CD4-positive, CD25-positive, alpha-beta regulatory T cell (primary cell): ENCODE results near the gene HTATSF1. TPM values are rescaled to one million over a fixed set of nuclear protein-coding genes. Genes with fewer than 3 reads are reported as not detected.

Experiments used
- ATAC-seq, 2 donors: fragments of 150-1000 bp; cut with Tn5 transposase; one replicate each; pipeline ENCODE4 v1.10.0; 2021; ENCODE audit warnings: low read depth in 2 of 2, moderate number of reproducible peaks in 2 of 2, moderate library complexity in 1 of 2
- DNase-seq, 3 donors: peaks; one replicate each; pipeline versions ENCODE4 v3.0.0 to v3.0.0-alpha.2; 2012 to 2022; ENCODE audit warnings: mixed read lengths in 1 of 3
- H3K27ac ChIP-seq: one replicate; pipeline ENCODE4 v1.7.0; 2013; ENCODE audit warnings: mild to moderate bottlenecking, low read length; ENCODE audit not compliant: insufficient read depth, poor library complexity, severe bottlenecking
- H3K27me3 ChIP-seq: one replicate; pipeline ENCODE4 v1.7.0; 2013; ENCODE audit warnings: low read length; ENCODE audit not compliant: control insufficient read depth, insufficient read depth
- H3K36me3 ChIP-seq: one replicate; pipeline ENCODE4 v1.7.0; 2013; ENCODE audit warnings: mild to moderate bottlenecking, low read length, moderate library complexity; ENCODE audit not compliant: control insufficient read depth, insufficient read depth
- H3K4me1 ChIP-seq: 2 replicates; pipeline ENCODE4 v1.7.0; 2013; ENCODE audit warnings: mild to moderate bottlenecking, low read length; ENCODE audit not compliant: insufficient read depth, control insufficient read depth, poor library complexity, severe bottlenecking
- H3K4me3 ChIP-seq: one replicate; pipeline ENCODE4 v1.7.0; 2013; ENCODE audit warnings: low read depth, mild to moderate bottlenecking, low read length, moderate library complexity
- H3K9me3 ChIP-seq, 2 experiments: 1 replicate in 1 of 2; 2 replicates in 1 of 2; pipeline ENCODE4 v1.7.0; 2013; ENCODE audit warnings: low read length in 2 of 2, mild to moderate bottlenecking in 1 of 2, moderate library complexity in 1 of 2; ENCODE audit not compliant: control insufficient read depth in 2 of 2
- H3K27ac Mint-ChIP-seq, 3 donors: one replicate each; pipeline ENCODE4 v1.8.0; 2020 to 2022; ENCODE audit warnings: mild to moderate bottlenecking in 3 of 3, mixed read lengths in 3 of 3, moderate library complexity in 2 of 3
- H3K27me3 Mint-ChIP-seq: one replicate; pipeline ENCODE4 v1.8.0; 2022; ENCODE audit warnings: mild to moderate bottlenecking, mixed read lengths
- H3K36me3 Mint-ChIP-seq: one replicate; pipeline ENCODE4 v1.8.0; 2020; ENCODE audit warnings: mixed read lengths
- H3K4me1 Mint-ChIP-seq, 4 donors: one replicate each; pipeline ENCODE4 v1.8.0; 2020 to 2022; ENCODE audit warnings: mixed read lengths in 4 of 4, mild to moderate bottlenecking in 1 of 4
- H3K4me3 Mint-ChIP-seq, 4 donors: one replicate each; pipeline ENCODE4 v1.8.0; 2020 to 2022; ENCODE audit warnings: mild to moderate bottlenecking in 4 of 4, mixed read lengths in 4 of 4, moderate library complexity in 3 of 4
- H3K9me3 Mint-ChIP-seq, 7 donors: one replicate each; pipeline ENCODE4 v1.8.0; 2020 to 2022; ENCODE audit warnings: mixed read lengths in 7 of 7, mild to moderate bottlenecking in 3 of 7, moderate library complexity in 2 of 7
- polyA plus RNA-seq, 4 donors: library from polyadenylated mRNA; unstranded; fragments of 300-500 nt; fragmentation: Illumina TruSeq; gene quantifications; one replicate each; pipeline ENCODE4 v1.2.3, GENCODE V29; 2021
- total RNA-seq: library from RNA; stranded (reverse); gene quantifications from one replicate; pipeline ENCODE4 v1.2.3, GENCODE V29; 2022

The HTATSF1 gene, protein sequence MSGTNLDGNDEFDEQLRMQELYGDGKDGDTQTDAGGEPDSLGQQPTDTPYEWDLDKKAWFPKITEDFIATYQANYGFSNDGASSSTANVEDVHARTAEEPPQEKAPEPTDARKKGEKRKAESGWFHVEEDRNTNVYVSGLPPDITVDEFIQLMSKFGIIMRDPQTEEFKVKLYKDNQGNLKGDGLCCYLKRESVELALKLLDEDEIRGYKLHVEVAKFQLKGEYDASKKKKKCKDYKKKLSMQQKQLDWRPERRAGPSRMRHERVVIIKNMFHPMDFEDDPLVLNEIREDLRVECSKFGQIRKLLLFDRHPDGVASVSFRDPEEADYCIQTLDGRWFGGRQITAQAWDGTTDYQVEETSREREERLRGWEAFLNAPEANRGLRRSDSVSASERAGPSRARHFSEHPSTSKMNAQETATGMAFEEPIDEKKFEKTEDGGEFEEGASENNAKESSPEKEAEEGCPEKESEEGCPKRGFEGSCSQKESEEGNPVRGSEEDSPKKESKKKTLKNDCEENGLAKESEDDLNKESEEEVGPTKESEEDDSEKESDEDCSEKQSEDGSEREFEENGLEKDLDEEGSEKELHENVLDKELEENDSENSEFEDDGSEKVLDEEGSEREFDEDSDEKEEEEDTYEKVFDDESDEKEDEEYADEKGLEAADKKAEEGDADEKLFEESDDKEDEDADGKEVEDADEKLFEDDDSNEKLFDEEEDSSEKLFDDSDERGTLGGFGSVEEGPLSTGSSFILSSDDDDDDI
- total RNA-seq: 32.9 TPM
- polyA plus RNA-seq: 10 to 100 TPM; 42.6 to 50.6 (median 47.1) TPM

DNA sequence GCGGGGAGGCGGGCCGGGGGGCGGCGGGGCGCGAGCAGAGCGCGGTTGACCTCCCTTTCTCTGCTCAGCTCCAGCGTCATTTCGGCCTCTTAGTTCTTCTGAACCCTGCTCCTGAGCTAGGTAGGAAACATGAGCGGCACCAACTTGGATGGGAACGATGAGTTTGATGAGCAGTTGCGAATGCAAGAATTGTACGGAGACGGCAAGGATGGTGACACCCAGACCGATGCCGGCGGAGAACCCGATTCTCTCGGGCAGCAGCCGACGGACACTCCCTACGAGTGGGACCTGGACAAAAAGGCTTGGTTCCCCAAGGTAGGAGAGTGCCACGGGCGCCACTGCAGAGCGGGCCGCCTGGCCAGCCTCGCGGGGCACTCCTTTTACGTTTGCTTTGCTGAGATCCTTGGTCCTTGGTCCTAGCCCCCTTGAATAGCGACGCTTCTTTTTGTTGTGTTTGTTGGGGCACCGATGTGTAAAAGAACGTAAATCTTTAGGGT, at the start of gene HTATSF1:
TSS of gene HTATSF1 (plus strand) at position 37 of the 497 bp plus-strand sequence. CDS start at position 130, 93 bp downstream.
- ATAC-seq (no peak), DNase-seq (no peak)
- Mint-ChIP-seq H3K36me3 (peaks cover 3% of the 10 kb centered on the region), H3K27me3 (no peaks in the 10 kb centered on the region), H3K9me3 (peaks cover 0 to 1% (median 0%) of the 10 kb centered on the region in 7 donors), H3K4me1 (peaks cover 9 to 22% (median 15%) of the 10 kb centered on the region in 4 donors), H3K4me3 (peak within 1 kb of the TSS; percentile 87 to 98 (median 94)), H3K27ac (peak within 1 kb of the TSS; percentile 98)
- no peaks in the 10 kb centered on the region for H3K27me3 ChIP-seq
- peak within 1 kb of the TSS; percentile 92 for H3K4me3 ChIP-seq
- H3K36me3 ChIP-seq: peaks cover 13% of the 10 kb centered on the region
- H3K27ac ChIP-seq: peak within 1 kb of the TSS; percentile 95
- peaks cover 13% of the 10 kb centered on the region for H3K4me1 ChIP-seq
- no peaks in the 10 kb centered on the region for H3K9me3 ChIP-seq

DNA sequence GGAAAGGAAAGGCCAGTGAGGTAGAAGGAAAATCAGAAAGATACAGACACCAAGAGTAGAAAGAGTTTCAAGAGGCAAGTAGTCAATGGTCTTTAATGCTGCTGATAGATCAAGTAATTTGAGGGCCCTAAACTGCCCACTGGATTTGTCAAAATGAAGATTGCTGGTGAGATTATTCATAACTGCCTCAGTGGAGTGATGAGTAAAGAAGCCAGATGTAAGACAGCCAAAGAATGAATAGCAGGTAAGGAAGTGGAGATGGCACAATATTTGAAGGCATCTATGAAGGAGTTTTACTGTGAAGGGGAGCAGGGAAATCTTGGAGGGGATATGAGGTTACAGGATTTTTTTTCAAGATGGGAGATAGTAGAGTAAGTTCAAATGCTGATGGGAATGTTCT, 49.4 kb upstream of the HTATSF1 start:
- no peaks in the 10 kb centered on the region for H3K4me1 Mint-ChIP-seq
- DNase-seq: no peak
- H3K27ac Mint-ChIP-seq: no peak overlapping the region
- no peaks in the 10 kb centered on the region for H3K27me3 Mint-ChIP-seq
- no peaks in the 10 kb centered on the region for H3K4me1 ChIP-seq
- no peaks in the 10 kb centered on the region for H3K9me3 ChIP-seq
- H3K36me3 ChIP-seq: no peaks in the 10 kb centered on the region
- H3K27me3 ChIP-seq: no peaks in the 10 kb centered on the region
- no peak overlapping the region for H3K4me3 ChIP-seq
- no peaks in the 10 kb centered on the region for H3K36me3 Mint-ChIP-seq
- no peak overlapping the region for H3K4me3 Mint-ChIP-seq
- H3K27ac ChIP-seq: no peak overlapping the region
- H3K9me3 Mint-ChIP-seq: no peaks in the 10 kb centered on the region
- ATAC-seq: no peak

DNA sequence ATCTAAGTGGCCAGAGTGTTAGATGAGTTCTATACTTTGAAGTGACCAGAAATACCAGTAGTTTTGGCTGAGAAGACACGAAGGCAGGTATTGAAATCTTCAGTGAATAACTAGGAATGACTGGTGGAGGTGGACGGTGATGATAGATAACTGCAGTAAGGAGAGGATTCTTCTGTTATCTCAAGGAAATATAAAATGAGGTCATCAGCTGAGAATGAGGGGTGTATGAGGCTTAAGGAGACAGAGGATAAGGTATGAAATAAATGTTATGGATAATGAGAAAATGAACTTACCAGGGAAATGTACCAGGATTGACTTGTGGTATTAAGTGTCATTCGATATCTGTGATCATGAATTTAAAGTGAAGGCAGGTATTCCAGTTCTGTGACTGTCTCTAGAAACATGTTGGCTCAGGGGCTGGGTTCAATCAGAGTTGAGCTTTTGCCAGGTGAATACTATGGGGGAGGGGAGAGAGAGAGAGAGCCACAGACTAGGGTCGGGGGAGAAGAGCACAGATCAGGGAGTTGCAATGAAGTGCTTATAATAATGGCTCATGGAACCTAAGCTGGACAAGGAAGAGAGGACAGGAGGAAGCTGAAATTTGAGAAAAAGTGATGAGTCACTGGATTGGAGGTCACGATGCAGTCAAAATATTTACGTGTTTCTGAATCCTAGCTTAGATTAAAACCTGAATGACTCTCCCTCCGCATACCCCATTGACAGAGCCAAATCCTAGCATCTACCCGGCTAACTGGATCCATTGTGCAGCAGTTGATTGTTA, 47.2 kb upstream of the HTATSF1 start:
- Mint-ChIP-seq H3K27ac (no peak overlapping the region), H3K4me1 (no peaks in the 10 kb centered on the region), H3K9me3 (no peaks in the 10 kb centered on the region), H3K4me3 (no peak overlapping the region), H3K36me3 (no peaks in the 10 kb centered on the region), H3K27me3 (no peaks in the 10 kb centered on the region)
- H3K36me3 ChIP-seq: no peaks in the 10 kb centered on the region
- ATAC-seq (no peak), DNase-seq (no peak)
- no peaks in the 10 kb centered on the region for H3K9me3 ChIP-seq
- no peak overlapping the region for H3K4me3 ChIP-seq
- H3K27me3 ChIP-seq: no peaks in the 10 kb centered on the region
- no peaks in the 10 kb centered on the region for H3K4me1 ChIP-seq
- H3K27ac ChIP-seq: no peak overlapping the region

DNA sequence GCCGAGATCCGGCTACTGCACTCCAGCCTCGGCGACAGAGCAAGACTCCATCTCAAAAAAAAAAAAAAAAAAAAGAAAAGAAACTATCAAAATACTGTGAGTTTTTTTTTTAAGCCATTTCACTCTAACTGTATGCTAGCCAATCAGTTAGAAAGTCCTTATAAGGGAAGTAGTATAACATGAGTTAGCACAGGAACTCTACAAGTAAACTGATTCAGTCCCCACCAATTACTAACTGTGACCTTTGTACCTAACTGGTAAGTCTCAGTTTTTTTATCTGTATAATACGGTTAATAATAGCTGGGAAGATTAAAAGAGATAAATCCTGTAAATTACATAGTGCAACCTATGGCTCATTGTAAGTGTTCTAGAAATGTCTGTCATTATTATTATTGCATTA, 44.8 kb upstream of the HTATSF1 start:
- H3K27ac ChIP-seq: no peak overlapping the region
- Mint-ChIP-seq H3K4me1 (no peaks in the 10 kb centered on the region), H3K36me3 (no peaks in the 10 kb centered on the region), H3K4me3 (no peak overlapping the region), H3K27me3 (no peaks in the 10 kb centered on the region), H3K9me3 (no peaks in the 10 kb centered on the region), H3K27ac (no peak overlapping the region)
- no peak overlapping the region for H3K4me3 ChIP-seq
- ATAC-seq (no peak), DNase-seq (no peak)
- no peaks in the 10 kb centered on the region for H3K36me3 ChIP-seq
- H3K9me3 ChIP-seq: no peaks in the 10 kb centered on the region
- no peaks in the 10 kb centered on the region for H3K4me1 ChIP-seq
- H3K27me3 ChIP-seq: no peaks in the 10 kb centered on the region

DNA sequence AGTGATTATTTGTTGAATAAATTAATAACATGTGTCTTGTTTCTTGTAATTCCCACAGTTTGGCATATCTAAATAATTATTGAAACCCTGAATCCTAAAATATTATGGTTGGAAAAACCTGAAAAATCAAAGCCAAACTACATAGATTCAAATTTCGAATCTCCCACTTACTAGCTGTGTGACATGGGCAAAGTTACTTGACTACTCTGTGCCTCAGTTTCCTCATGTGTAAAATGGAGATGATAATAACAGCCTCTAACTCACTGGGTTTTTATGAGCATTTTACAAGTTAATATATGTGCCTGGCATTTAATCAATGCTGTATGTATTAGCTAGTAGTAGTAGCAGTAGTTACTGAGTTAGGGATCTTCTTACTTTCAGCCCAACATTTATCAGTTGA, 44.3 kb upstream of the HTATSF1 start:
- Mint-ChIP-seq H3K27ac (no peak overlapping the region), H3K4me1 (no peaks in the 10 kb centered on the region), H3K9me3 (no peaks in the 10 kb centered on the region), H3K27me3 (no peaks in the 10 kb centered on the region), H3K36me3 (no peaks in the 10 kb centered on the region), H3K4me3 (no peak overlapping the region)
- Histone ChIP-seq H3K27ac (no peak overlapping the region), H3K27me3 (no peaks in the 10 kb centered on the region), H3K4me1 (no peaks in the 10 kb centered on the region), H3K4me3 (no peak overlapping the region), H3K36me3 (no peaks in the 10 kb centered on the region), H3K9me3 (no peaks in the 10 kb centered on the region)
- DNase-seq: no peak
- ATAC-seq: no peak

DNA sequence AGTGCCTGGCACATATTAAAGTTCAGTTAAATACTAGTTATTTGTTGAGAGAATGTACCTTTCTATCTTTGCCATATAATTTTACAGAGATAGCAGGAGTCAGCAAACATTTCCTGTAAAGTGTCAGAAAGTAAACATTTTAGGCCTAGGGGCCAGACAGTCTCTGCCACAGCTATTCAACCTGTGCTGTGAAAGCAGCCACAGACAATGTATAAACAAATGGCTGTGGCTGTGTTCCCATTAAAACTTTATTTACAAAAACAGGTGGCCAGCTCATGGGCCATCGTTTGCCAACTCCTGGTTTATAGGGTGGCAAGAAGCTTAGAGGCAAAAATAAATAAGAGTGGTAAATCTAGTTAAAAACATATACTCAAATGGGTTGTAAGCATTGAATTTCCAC, 43.6 kb upstream of the HTATSF1 start:
- Mint-ChIP-seq H3K4me1 (no peaks in the 10 kb centered on the region), H3K36me3 (no peaks in the 10 kb centered on the region), H3K4me3 (no peak overlapping the region), H3K9me3 (no peaks in the 10 kb centered on the region), H3K27ac (no peak overlapping the region), H3K27me3 (no peaks in the 10 kb centered on the region)
- no peaks in the 10 kb centered on the region for H3K4me1 ChIP-seq
- no peak overlapping the region for H3K4me3 ChIP-seq
- H3K27me3 ChIP-seq: no peaks in the 10 kb centered on the region
- H3K27ac ChIP-seq: no peak overlapping the region
- no peaks in the 10 kb centered on the region for H3K9me3 ChIP-seq
- no peaks in the 10 kb centered on the region for H3K36me3 ChIP-seq
- DNase-seq: no peak
- ATAC-seq: no peak

DNA sequence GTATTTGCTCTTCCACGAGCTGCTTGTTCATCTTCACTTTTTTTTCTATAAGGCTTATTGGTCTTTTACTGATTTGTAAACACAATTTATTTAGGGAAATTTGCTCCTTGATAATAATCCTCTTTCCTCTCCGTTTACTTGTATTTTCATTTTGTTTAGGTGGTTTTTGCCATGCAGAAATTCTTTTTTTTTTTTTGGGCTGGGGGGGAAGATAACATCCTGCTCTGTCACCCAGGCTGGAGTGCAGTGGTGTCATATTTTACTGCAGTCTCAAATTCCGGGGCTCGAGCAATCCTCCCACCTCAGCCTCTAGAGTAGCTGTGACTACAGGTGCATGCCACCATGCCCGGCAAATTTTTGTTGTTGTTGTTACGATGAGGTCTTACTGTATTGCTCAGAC, 41.3 kb upstream of the HTATSF1 start:
- H3K4me3 ChIP-seq: no peak overlapping the region
- Mint-ChIP-seq H3K36me3 (no peaks in the 10 kb centered on the region), H3K27ac (no peak overlapping the region), H3K4me3 (no peak overlapping the region), H3K4me1 (no peaks in the 10 kb centered on the region), H3K9me3 (no peaks in the 10 kb centered on the region), H3K27me3 (no peaks in the 10 kb centered on the region)
- no peaks in the 10 kb centered on the region for H3K4me1 ChIP-seq
- no peak for DNase-seq
- no peaks in the 10 kb centered on the region for H3K9me3 ChIP-seq
- no peak for ATAC-seq
- H3K27me3 ChIP-seq: no peaks in the 10 kb centered on the region
- H3K36me3 ChIP-seq: no peaks in the 10 kb centered on the region
- H3K27ac ChIP-seq: no peak overlapping the region
